ENCODE results near the gene FAM20C. TPM values are rescaled to one million over a fixed set of nuclear protein-coding genes. Genes with fewer than 3 reads are reported as not detected.
A peak's percentile ranks its signal among the peaks of the same experiment; 100 is the strongest.

FAM20C gene
- total RNA-seq, 1 experiment from 2014 or later = 62.4 TPM

GRCh38 chr7:284762-285722 is 92.7 kb downstream of the FAM20C start:
- no TSS peak for BruUV-seq (replicated peaks)
- DNase-seq (ENCODE audit: low read depth, low spot score) = no peak
- peak; percentile 67 for ATAC-seq
- Histone ChIP-seq H3K4me1 (ENCODE audit: control insufficient read depth, insufficient read depth, low read length) (peaks cover 6% of the 10 kb centered on the region; the same call in 1 of the 2 replicates), H3K36me3 (ENCODE audit: control insufficient read depth, insufficient read depth, low read length) (no peaks in the 10 kb centered on the region), H3K27me3 (ENCODE audit: control insufficient read depth, insufficient read depth, low read length) (peaks cover 18% of the 10 kb centered on the region), H3K27ac (ENCODE audit: low read length) (no peak overlapping the region), H3K9me3 (ENCODE audit: control insufficient read depth, insufficient read depth, low read depth, low read length) (no peaks in the 10 kb centered on the region), H3K4me3 (ENCODE audit: low read depth in 2 of 2, low read length in 2 of 2) (no peak overlapping the region)
- POLR2A ChIA-PET = no interaction called here
- CTCF ChIA-PET = no interaction called here
- in situ Hi-C loops (cut with HindIII; ENCODE audit: low pct_unique_long_range_greater_than_20kb, low sequenced_read_pairs) = no loop called here
- intact Hi-C loops (cut with micrococcal nuclease; ENCODE audit: unreplicated experiment) = no loop called here
- TF ChIP-seq TCF7L2 (IDR thresholded peaks at IDR 0.05; ENCODE audit: low read depth, low read length) (no peak), POLR2AphosphoS5 (IDR thresholded peaks at IDR 0.05; ENCODE audit: low read depth, low read length) (no peak), CTCF (IDR thresholded peaks at IDR 0.05) (no peak), SIN3A (IDR thresholded peaks at IDR 0.05; ENCODE audit: borderline replicate concordance, insufficient read depth, low read depth, low read length) (no peak)

GRCh38 chr7:285731-286130 is 93.4 kb downstream of the FAM20C start:
- Histone ChIP-seq H3K9me3 (ENCODE audit: control insufficient read depth, insufficient read depth, low read depth, low read length) (no peaks in the 10 kb centered on the region), H3K4me3 (ENCODE audit: low read depth in 2 of 2, low read length in 2 of 2) (no peak overlapping the region), H3K36me3 (ENCODE audit: control insufficient read depth, insufficient read depth, low read length) (no peaks in the 10 kb centered on the region), H3K27me3 (ENCODE audit: control insufficient read depth, insufficient read depth, low read length) (peaks cover 22% of the 10 kb centered on the region), H3K4me1 (ENCODE audit: control insufficient read depth, insufficient read depth, low read length) (peaks cover 6% of the 10 kb centered on the region; the same call in 1 of the 2 replicates), H3K27ac (ENCODE audit: low read length) (no peak overlapping the region)
- ATAC-seq (no peak), DNase-seq (ENCODE audit: low read depth, low spot score) (no peak)
- in situ Hi-C loops (cut with HindIII; ENCODE audit: low pct_unique_long_range_greater_than_20kb, low sequenced_read_pairs) (no loop called here), intact Hi-C loops (cut with micrococcal nuclease; ENCODE audit: unreplicated experiment) (no loop called here)
- TF ChIP-seq CTCF (IDR thresholded peaks at IDR 0.05) (no peak), SIN3A (IDR thresholded peaks at IDR 0.05; ENCODE audit: borderline replicate concordance, insufficient read depth, low read depth, low read length) (no peak), REST (IDR thresholded peaks at IDR 0.05; ENCODE audit: insufficient read depth in 1 of 2, low read depth in 2 of 2, low read length in 1 of 2) (no peak), TCF7L2 (IDR thresholded peaks at IDR 0.05; ENCODE audit: low read depth, low read length) (no peak), POLR2AphosphoS5 (IDR thresholded peaks at IDR 0.05; ENCODE audit: low read depth, low read length) (no peak)
- BruUV-seq (replicated peaks) = no TSS peak
- ChIA-PET CTCF (no interaction called here), POLR2A (no interaction called here)

Data from Panc1 (cell line).